Endothelial cell of umbilical vein (primary cell): ENCODE results near the gene SULT2B1. TPM values are rescaled to one million over a fixed set of nuclear protein-coding genes. Genes with fewer than 3 reads are reported as not detected.

Experiments
- BruUV-seq: library from RNA; stranded (reverse); fragments of 400-500 nt; replicated peaks from 2 replicates; lab custom pipeline; 2021; lab: Mats Ljungman, UMichigan
- CTCF ChIA-PET: fragments of 300-600, 350-600 bp; sonication (Branson Sonifier 250); formaldehyde crosslinking; loops from one replicate; lab custom pipeline; 2021; ENCODE audit warnings: antibody characterized with exemption, inconsistent platforms; lab: Charles Lee
- POLR2A ChIA-PET: fragments of 300-600, 350-600 bp; sonication (Branson Sonifier 250); formaldehyde crosslinking; loops from one replicate; lab custom pipeline; 2021; ENCODE audit warnings: antibody characterized with exemption, inconsistent platforms; lab: Charles Lee
- DNase-seq: peaks from one replicate; pipeline ENCODE4 v3.0.0-alpha.2; 2011; ENCODE audit warnings: low read depth, low spot score
- FAIRE-seq: peaks from 2 replicates; lab custom pipeline; 2011; peaks lifted over from hg19 to GRCh38; lab: Jason Lieb, UNC
- H2AFZ ChIP-seq: 2 replicates; pipeline ENCODE4 v1.6.0; 2012; ENCODE audit warnings: low read depth, low read length, control low read depth, inconsistent platforms
- H3K27ac ChIP-seq: 2 replicates; pipeline ENCODE4 v1.5.1; 2011; ENCODE audit warnings: low read depth, mild to moderate bottlenecking, control low read depth, low read length, moderate library complexity; ENCODE audit not compliant: insufficient read depth
- H3K27me3 ChIP-seq, 2 experiments: 2 replicates each; pipeline versions ENCODE4 v1.6.0 to v1.6.1; 2011; ENCODE audit warnings: low read length in 2 of 2, mixed read lengths in 1 of 2; ENCODE audit not compliant: control insufficient read depth in 2 of 2, insufficient read depth in 2 of 2
- H3K36me3 ChIP-seq, 2 experiments: 2 replicates in 1 of 2; 3 replicates in 1 of 2; pipeline ENCODE4 v1.5.1; 2011; ENCODE audit warnings: low read length in 2 of 2, mild to moderate bottlenecking in 1 of 2, moderate library complexity in 1 of 2; ENCODE audit not compliant: control insufficient read depth in 2 of 2, insufficient read depth in 2 of 2; ENCODE audit errors: extremely low read depth in 1 of 2
- H3K4me1 ChIP-seq: 3 replicates; pipeline ENCODE4 v1.5.1; 2011; ENCODE audit warnings: mild to moderate bottlenecking, low read length; ENCODE audit not compliant: control insufficient read depth, insufficient read depth; ENCODE audit errors: extremely low read depth
- H3K4me2 ChIP-seq: 2 replicates; pipeline ENCODE4 v1.6.1; 2011; ENCODE audit warnings: low read length, control low read depth, mixed read lengths; ENCODE audit not compliant: insufficient read depth
- H3K4me3 ChIP-seq, 3 experiments: fragments of 200-600 bp in 1 of 3; sonication (generic), shearing (Covaris generic) in 1 of 3; replicated peaks in 1 of 3; 2 replicates each; pipeline ENCODE4 v1.5.1; 2011 to 2016; ENCODE audit warnings: control low read depth in 3 of 3, low read length in 3 of 3, mild to moderate bottlenecking in 2 of 3, inconsistent platforms in 1 of 3, low read depth in 1 of 3, moderate library complexity in 1 of 3; ENCODE audit not compliant: insufficient read depth in 1 of 3
- H3K79me2 ChIP-seq: 2 replicates; pipeline ENCODE4 v1.6.0; 2012; ENCODE audit warnings: low read length, inconsistent platforms; ENCODE audit not compliant: control insufficient read depth, insufficient read depth
- H3K9ac ChIP-seq: replicated peaks from 2 replicates; pipeline ENCODE3; 2011; ENCODE audit warnings: low read length, control low read depth; ENCODE audit not compliant: insufficient read depth; ENCODE audit errors: extremely low read depth
- H3K9me1 ChIP-seq: replicated peaks from 3 replicates; pipeline ENCODE4 v1.6.0; 2011; ENCODE audit warnings: mild to moderate bottlenecking, low read length; ENCODE audit not compliant: control insufficient read depth, insufficient read depth; ENCODE audit errors: extremely low read depth
- H3K9me3 ChIP-seq: replicated peaks from 2 replicates; pipeline ENCODE4 v1.5.1; 2012; ENCODE audit warnings: low read length, inconsistent platforms; ENCODE audit not compliant: control insufficient read depth, insufficient read depth
- H4K20me1 ChIP-seq: replicated peaks from 2 replicates; pipeline ENCODE3; 2011; ENCODE audit warnings: mild to moderate bottlenecking, low read length; ENCODE audit not compliant: control insufficient read depth, insufficient read depth; ENCODE audit errors: extremely low read depth
- EZH2 ChIP-seq: IDR thresholded peaks from 2 replicates; pipeline ENCODE4 v1.6.1; 2012; ENCODE audit warnings: borderline replicate concordance, low read depth, mild to moderate bottlenecking, moderate library complexity, low read length, inconsistent platforms; ENCODE audit not compliant: severe bottlenecking
- FOS ChIP-seq: IDR thresholded peaks from 2 replicates; pipeline ENCODE4 v1.6.1; 2011; ENCODE audit warnings: mild to moderate bottlenecking, low read length, moderate library complexity, borderline replicate concordance; ENCODE audit not compliant: insufficient read depth
- GATA2 ChIP-seq: IDR thresholded peaks from 2 replicates; pipeline ENCODE4 v1.7.0; 2011; ENCODE audit warnings: low read depth, mild to moderate bottlenecking, moderate library complexity, mixed read lengths, low read length; ENCODE audit not compliant: insufficient read length, insufficient read depth
- JUN ChIP-seq: IDR thresholded peaks from 2 replicates; pipeline ENCODE4 v1.6.1; 2011; ENCODE audit warnings: borderline replicate concordance, low read depth; ENCODE audit not compliant: insufficient read length, insufficient read depth
- MYC ChIP-seq: IDR thresholded peaks from one replicate; pipeline ENCODE4 v1.6.1; 2011; ENCODE audit warnings: mild to moderate bottlenecking, low read depth, low read length
- POLR2A ChIP-seq: IDR thresholded peaks from 2 replicates; pipeline ENCODE4 v1.6.1; 2012; ENCODE audit warnings: low read depth, mild to moderate bottlenecking, control low read depth, low read length
- POLR2AphosphoS5 ChIP-seq: IDR thresholded peaks from 2 replicates; pipeline ENCODE4 v1.6.1; 2012; ENCODE audit warnings: low read depth, mild to moderate bottlenecking, control low read depth, low read length, moderate library complexity; ENCODE audit not compliant: insufficient read depth
- dilution Hi-C: fragments of 300-500 bp; cut with MboI; formaldehyde crosslinking; loops from one replicate; pipeline ENCODE4 v1.15.0; 2019; ENCODE audit warnings: low sequenced_read_pairs; ENCODE audit not compliant: extremely low pct_ligation_motif_present
- intact Hi-C: fragments of 100-400 bp; cut with micrococcal nuclease; formaldehyde crosslinking; loops from one replicate; pipeline ENCODE4 v1.10.0; 2022
- polyA plus RNA-seq, 4 experiments: library from polyadenylated mRNA; depleted of rRNA in 3 of 4; stranded (reverse) in 3 of 4; unstranded in 1 of 4; fragments of >200 nt; gene quantifications; 2 replicates each; pipeline versions ENCODE4 v1.2.1 to v1.2.3, GENCODE V29; 2011 to 2012; ENCODE audit warnings: missing spikeins in 1 of 4
- total RNA-seq: library from RNA; stranded (reverse); gene quantifications from 2 replicates; pipeline ENCODE4 v1.2.3, GENCODE V29; 2021
- TF ChIP-seq, protein P1 (sequence below), 2 donors: IDR thresholded peaks; 1 replicate in 1 of 2; 2 replicates in 1 of 2; pipeline ENCODE4 v1.5.1; 2011; ENCODE audit warnings: low read length in 2 of 2, mild to moderate bottlenecking in 2 of 2, moderate library complexity in 2 of 2, control low read depth in 1 of 2, inconsistent platforms in 1 of 2, low read depth in 1 of 2; ENCODE audit not compliant: insufficient read depth in 1 of 2; ENCODE audit errors: extremely low read depth in 1 of 2
- TF ChIP-seq, protein P2 (sequence below): IDR thresholded peaks from 2 replicates; pipeline ENCODE4 v1.6.1; 2011; ENCODE audit not compliant: insufficient read depth, insufficient read length

SULT2B1 gene
- total and polyA plus RNA-seq, 2 donors (not counting 3 experiments of a cell fraction or from before 2014, with no cell fraction given), result not detected

DNA sequence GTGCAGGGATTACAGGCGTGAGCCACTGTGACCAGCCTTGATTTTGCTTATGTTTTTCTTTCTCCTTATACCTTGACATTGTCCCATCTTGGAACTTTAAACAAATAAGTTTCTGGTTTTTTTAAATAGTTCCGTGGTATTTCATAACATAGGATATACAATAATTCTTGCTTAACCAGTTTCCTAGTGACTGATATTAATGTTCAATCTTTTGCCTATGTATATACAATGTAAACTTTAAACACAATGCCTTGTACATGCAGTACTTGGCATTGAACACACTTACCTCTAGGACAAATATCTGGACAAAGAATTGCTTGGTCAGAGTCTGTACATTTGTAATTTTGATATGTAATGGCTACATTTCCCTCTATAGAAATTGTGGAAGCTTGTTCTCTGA, 30.2 kb downstream of the SULT2B1 start:
- Histone ChIP-seq H3K27me3 (no peaks in the 10 kb centered on the region), H3K4me3 (no peak overlapping the region), H3K4me2 (no peak overlapping the region), H3K9ac (no peak overlapping the region), H3K9me1 (no peaks in the 10 kb centered on the region), H3K4me1 (no peaks in the 10 kb centered on the region), H2AFZ (no peak overlapping the region), H3K79me2 (no peaks in the 10 kb centered on the region), H3K36me3 (no peaks in the 10 kb centered on the region), H3K27ac (no peak overlapping the region), H3K9me3 (no peaks in the 10 kb centered on the region), H4K20me1 (no peaks in the 10 kb centered on the region)
- no peak for TF ChIP-seq POLR2AphosphoS5
- no peak for TF ChIP-seq JUN
- TF ChIP-seq MYC, result no peak
- TF ChIP-seq, protein P1, sequence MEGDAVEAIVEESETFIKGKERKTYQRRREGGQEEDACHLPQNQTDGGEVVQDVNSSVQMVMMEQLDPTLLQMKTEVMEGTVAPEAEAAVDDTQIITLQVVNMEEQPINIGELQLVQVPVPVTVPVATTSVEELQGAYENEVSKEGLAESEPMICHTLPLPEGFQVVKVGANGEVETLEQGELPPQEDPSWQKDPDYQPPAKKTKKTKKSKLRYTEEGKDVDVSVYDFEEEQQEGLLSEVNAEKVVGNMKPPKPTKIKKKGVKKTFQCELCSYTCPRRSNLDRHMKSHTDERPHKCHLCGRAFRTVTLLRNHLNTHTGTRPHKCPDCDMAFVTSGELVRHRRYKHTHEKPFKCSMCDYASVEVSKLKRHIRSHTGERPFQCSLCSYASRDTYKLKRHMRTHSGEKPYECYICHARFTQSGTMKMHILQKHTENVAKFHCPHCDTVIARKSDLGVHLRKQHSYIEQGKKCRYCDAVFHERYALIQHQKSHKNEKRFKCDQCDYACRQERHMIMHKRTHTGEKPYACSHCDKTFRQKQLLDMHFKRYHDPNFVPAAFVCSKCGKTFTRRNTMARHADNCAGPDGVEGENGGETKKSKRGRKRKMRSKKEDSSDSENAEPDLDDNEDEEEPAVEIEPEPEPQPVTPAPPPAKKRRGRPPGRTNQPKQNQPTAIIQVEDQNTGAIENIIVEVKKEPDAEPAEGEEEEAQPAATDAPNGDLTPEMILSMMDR (IDR thresholded peaks at IDR 0.05; ENCODE audit: extremely low read depth in 1 of 2, insufficient read depth in 1 of 2, low read depth in 1 of 2, low read length in 2 of 2), result no peak
- TF ChIP-seq, protein P2, sequence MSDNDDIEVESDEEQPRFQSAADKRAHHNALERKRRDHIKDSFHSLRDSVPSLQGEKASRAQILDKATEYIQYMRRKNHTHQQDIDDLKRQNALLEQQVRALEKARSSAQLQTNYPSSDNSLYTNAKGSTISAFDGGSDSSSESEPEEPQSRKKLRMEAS, result no peak
- TF ChIP-seq FOS, result no peak
- TF ChIP-seq POLR2A, result no peak
- no peak for TF ChIP-seq GATA2
- no peak for TF ChIP-seq EZH2
- no TSS peak for BruUV-seq
- dilution Hi-C loops, result no loop called here
- CTCF ChIA-PET, result interaction anchor here (2.5 to 14.1 kb wide), 3 partner anchors 35 to 93 kb away, joined by 7 to 507 read pairs (median 203); no protein-coding TSS in a partner anchor
- DNase-seq (no peak), FAIRE-seq (no peak)
- POLR2A ChIA-PET, result no interaction called here
- intact Hi-C loops, result no loop called here
